ENCODE results near the gene RNF167.
"Not testable (repeated sequence)": the region's sequence is repeated elsewhere in the genome, so short reads cannot be mapped to it uniquely, and the experiment has no call there.

Gene RNF167

DNA sequence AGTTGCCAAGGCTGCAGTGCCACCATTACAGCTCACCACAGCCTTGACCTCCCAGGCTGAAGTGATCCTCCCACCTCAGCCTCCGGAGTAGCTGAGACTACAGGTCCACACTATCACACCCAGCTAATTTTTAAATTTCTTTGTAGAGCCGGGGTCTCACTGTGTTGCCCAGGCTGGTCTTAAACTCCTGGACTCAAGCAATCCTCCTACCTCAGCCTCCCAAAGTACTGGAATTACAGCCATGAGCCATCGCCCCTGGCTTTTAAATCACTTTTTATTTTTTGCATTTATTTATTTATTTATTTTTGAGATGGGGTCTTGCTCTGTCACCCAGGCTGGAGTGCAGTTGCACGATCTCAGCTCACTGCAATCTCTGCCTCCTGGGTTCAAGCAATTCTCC lies 25.5 kb upstream of the RNF167 start:
- H3K27ac ChIP-seq (ENCODE audit: insufficient read depth in 1 of 2, low read depth in 1 of 2, low read length in 2 of 2, poor library complexity in 1 of 2, severe bottlenecking in 2 of 2); H3K9me3 ChIP-seq (ENCODE audit: control extremely low read depth in 1 of 5, control insufficient read depth in 4 of 5, insufficient read depth in 2 of 5, low read depth in 1 of 5, low read length in 4 of 5); H3K4me3 ChIP-seq (ENCODE audit: control insufficient read depth in 1 of 7, extremely low read depth in 1 of 7, insufficient read depth in 4 of 7, low read depth in 2 of 7, low read length in 6 of 7); H3K4me1 ChIP-seq (ENCODE audit: control extremely low read depth in 1 of 4, control insufficient read depth in 4 of 4, insufficient read depth in 4 of 4, low read length in 3 of 4); DNase-seq; H3K27me3 ChIP-seq (replicated peaks in 2 of 5; ENCODE audit: control insufficient read depth in 4 of 5, insufficient read depth in 5 of 5, low read length in 4 of 5); H3K36me3 ChIP-seq (ENCODE audit: control insufficient read depth in 4 of 4, insufficient read depth in 4 of 4, low read length in 3 of 4); POLR2A ChIA-PET: not testable (repeated sequence)
- CTCF ChIA-PET: interaction anchor here (0.8 to 2.5 kb wide), 5 partner anchors 12 to 66 kb away, joined by 3 to 7 read pairs (median 3); partner anchors contain the start of genes CHRNE, GP1BA and SLC25A11
- WGBS (ENCODE audit: insufficient coverage): no CpG with 5 or more reads among the region's 4 CpGs

DNA sequence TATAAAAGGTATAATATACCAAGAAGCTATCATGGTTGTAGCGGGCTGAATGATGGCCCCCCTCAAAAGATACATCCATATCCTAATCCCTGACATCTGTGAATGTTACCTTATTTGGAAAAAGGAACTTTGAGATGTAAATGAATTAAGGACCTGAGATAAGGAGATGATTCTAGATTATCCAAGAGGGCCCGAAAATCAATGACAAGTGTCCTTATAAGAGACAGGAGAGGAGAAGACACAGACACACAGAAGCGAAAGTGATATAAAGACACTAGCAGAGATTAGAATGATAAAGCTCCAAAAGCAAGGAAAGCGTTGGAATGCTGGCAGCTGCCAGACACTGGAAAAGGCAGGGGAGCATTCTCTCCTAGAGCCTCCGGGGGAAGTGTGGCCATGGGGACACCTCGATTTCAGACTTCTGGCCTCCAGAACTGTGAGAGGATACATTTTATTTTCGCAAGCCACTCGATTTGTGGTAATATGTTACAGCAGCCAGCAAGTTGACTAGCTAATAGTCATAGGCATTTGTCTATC lies 20.5 kb upstream of the RNF167 start:
- peaks cover 0 to 7% (median 0%) of the 10 kb centered on the region in 4 experiments for H3K4me1 ChIP-seq (ENCODE audit: control extremely low read depth in 1 of 4, control insufficient read depth in 4 of 4, insufficient read depth in 4 of 4, low read length in 3 of 4)
- no peaks in the 10 kb centered on the region for H3K9me3 ChIP-seq (ENCODE audit: control extremely low read depth in 1 of 5, control insufficient read depth in 4 of 5, insufficient read depth in 2 of 5, low read depth in 1 of 5, low read length in 4 of 5)
- no peaks in the 10 kb centered on the region for H3K36me3 ChIP-seq (ENCODE audit: control insufficient read depth in 4 of 4, insufficient read depth in 4 of 4, low read length in 3 of 4)
- H3K27ac ChIP-seq (ENCODE audit: insufficient read depth in 1 of 2, low read depth in 1 of 2, low read length in 2 of 2, poor library complexity in 1 of 2, severe bottlenecking in 2 of 2): no peak overlapping the region
- no peak overlapping the region for H3K4me3 ChIP-seq (ENCODE audit: control insufficient read depth in 1 of 7, extremely low read depth in 1 of 7, insufficient read depth in 4 of 7, low read depth in 2 of 7, low read length in 6 of 7)
- CTCF ChIA-PET: interaction anchor here (0.9 to 2.4 kb wide), 4 partner anchors 10 to 100 kb away, joined by 3 to 7 read pairs (median 3); partner anchors contain the start of genes RNF167 and SLC25A11
- POLR2A ChIA-PET: no interaction called here
- H3K27me3 ChIP-seq (replicated peaks in 2 of 5; ENCODE audit: control insufficient read depth in 4 of 5, insufficient read depth in 5 of 5, low read length in 4 of 5): no peaks in the 10 kb centered on the region
- no peak for DNase-seq
- WGBS (ENCODE audit: insufficient coverage): 94% methylated on average over 5 of the region's 8 CpGs

DNA sequence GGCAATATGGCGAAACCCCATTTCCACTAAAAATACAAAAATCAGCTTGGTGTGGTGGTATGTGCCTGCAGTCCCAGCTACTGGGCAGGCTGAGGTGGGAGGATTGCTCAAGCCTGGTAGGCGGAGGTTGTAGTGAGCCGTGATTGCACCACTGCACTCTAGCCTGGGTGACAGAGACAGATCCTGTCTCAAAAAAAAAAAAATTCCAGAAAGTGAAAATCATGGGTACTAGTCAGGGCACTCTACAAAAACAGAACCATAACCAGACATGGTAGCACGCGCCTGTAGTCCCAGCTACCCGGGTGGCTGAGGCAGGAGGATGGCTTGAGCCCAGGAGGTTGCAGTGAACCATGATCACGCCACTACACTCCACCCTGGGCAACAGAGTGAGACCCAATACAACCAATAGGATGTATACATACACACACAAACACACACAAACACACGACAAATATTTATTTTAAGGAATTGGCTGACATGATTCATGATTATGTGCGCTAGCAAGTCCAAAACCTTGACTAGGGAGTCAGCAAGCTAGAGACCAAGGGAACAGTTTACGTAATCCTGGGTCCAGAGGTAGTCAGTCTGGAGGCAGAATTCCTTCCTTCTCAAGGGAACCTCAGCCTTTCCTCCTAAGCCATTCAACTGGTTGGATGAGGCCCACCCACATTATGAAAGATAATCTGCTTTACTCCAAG lies 19.6 kb upstream of the RNF167 start:
- Histone ChIP-seq H3K36me3 (ENCODE audit: control insufficient read depth in 4 of 4, insufficient read depth in 4 of 4, low read length in 3 of 4) (no peaks in the 10 kb centered on the region), H3K4me1 (ENCODE audit: control extremely low read depth in 1 of 4, control insufficient read depth in 4 of 4, insufficient read depth in 4 of 4, low read length in 3 of 4) (peaks cover 0 to 7% (median 0%) of the 10 kb centered on the region in 4 experiments), H3K9me3 (ENCODE audit: control extremely low read depth in 1 of 5, control insufficient read depth in 4 of 5, insufficient read depth in 2 of 5, low read depth in 1 of 5, low read length in 4 of 5) (no peaks in the 10 kb centered on the region), H3K4me3 (ENCODE audit: control insufficient read depth in 1 of 7, extremely low read depth in 1 of 7, insufficient read depth in 4 of 7, low read depth in 2 of 7, low read length in 6 of 7) (no peak overlapping the region), H3K27me3 (replicated peaks in 2 of 5; ENCODE audit: control insufficient read depth in 4 of 5, insufficient read depth in 5 of 5, low read length in 4 of 5) (no peaks in the 10 kb centered on the region), H3K27ac (ENCODE audit: insufficient read depth in 1 of 2, low read depth in 1 of 2, low read length in 2 of 2, poor library complexity in 1 of 2, severe bottlenecking in 2 of 2) (no peak overlapping the region)
- 93% methylated on average over 2 of the region's 10 CpGs for WGBS (ENCODE audit: insufficient coverage)
- CTCF ChIA-PET: interaction anchor here (1.0 to 1.4 kb wide), 2 partner anchors 12 to 100 kb away, joined by 3 read pairs; no protein-coding TSS in a partner anchor
- DNase-seq: no peak
- POLR2A ChIA-PET: interaction anchor here (0.6 kb wide), 1 partner anchor 74 kb away, joined by 3 read pairs; no protein-coding TSS in a partner anchor

DNA sequence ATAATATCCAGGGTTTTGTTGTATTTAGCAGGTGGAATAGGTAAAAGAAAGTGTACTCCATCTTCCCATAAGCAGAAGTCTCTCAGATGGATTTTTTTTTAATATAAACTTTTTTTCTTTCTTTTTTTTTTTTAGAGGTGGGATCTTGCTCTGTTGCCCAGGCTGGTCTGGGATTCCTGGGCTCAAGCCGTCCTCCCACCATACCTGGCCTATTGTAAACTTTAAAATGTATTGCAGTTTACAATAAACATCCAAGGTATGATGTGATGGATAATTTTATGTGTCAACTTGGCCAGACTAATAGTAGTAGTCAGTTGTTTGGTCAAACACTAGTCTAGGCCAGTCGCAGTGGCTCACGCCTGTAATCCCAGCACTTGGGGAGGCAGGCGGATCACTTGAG lies 18.7 kb upstream of the RNF167 start:
- H3K9me3 ChIP-seq (ENCODE audit: control extremely low read depth in 1 of 5, control insufficient read depth in 4 of 5, insufficient read depth in 2 of 5, low read depth in 1 of 5, low read length in 4 of 5): no peaks in the 10 kb centered on the region
- H3K4me1 ChIP-seq (ENCODE audit: control extremely low read depth in 1 of 4, control insufficient read depth in 4 of 4, insufficient read depth in 4 of 4, low read length in 3 of 4): peaks cover 0 to 7% (median 0%) of the 10 kb centered on the region in 4 experiments
- H3K27ac ChIP-seq (ENCODE audit: insufficient read depth in 1 of 2, low read depth in 1 of 2, low read length in 2 of 2, poor library complexity in 1 of 2, severe bottlenecking in 2 of 2): no peak overlapping the region
- WGBS (ENCODE audit: insufficient coverage): no CpG with 5 or more reads among the region's 4 CpGs
- H3K27me3 ChIP-seq (replicated peaks in 2 of 5; ENCODE audit: control insufficient read depth in 4 of 5, insufficient read depth in 5 of 5, low read length in 4 of 5): no peaks in the 10 kb centered on the region
- ChIA-PET CTCF (interaction anchor here (1.0 kb wide), 1 partner anchor 13 kb away, joined by 3 read pairs; no protein-coding TSS in a partner anchor), POLR2A (no interaction called here)
- H3K36me3 ChIP-seq (ENCODE audit: control insufficient read depth in 4 of 4, insufficient read depth in 4 of 4, low read length in 3 of 4): no peaks in the 10 kb centered on the region
- no peak for DNase-seq
- H3K4me3 ChIP-seq (ENCODE audit: control insufficient read depth in 1 of 7, extremely low read depth in 1 of 7, insufficient read depth in 4 of 7, low read depth in 2 of 7, low read length in 6 of 7): no peak overlapping the region

DNA sequence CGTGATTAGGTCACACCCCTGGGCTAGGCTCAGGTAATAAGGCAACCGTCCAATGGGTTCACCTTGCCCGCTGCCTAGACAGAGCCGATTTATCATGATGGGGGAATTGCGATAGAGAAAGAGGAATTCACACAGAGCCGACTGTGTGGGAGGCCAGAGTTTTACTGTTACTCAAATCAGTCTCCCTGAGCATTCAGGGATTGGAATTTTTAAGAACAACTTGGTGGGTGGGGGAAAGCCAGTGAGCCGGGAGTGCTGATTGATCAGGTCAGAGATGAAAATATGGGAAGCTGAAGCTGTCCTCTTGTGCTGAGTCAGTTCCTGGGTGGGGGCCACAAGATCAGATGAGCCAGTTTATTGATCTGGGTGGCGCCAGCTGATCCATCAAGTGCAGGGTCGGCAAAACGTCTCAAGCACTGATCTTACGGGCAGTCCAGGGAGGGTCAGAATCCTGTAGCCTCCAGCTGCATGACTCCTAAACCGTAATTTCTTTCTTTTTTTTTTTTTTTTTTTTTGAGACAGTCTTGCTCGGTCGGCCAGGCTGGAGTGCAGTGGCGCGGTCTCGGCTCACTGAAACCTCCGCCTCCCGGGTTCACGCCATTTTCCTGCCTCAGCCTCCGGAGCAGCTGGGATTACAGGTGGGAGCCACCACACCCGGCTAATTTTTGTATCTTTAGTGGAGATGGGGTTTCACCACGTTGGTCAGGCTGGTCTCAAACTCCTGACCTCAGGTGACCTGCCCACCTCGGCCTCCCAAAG lies 13.3 kb upstream of the RNF167 start:
- POLR2A ChIA-PET; H3K27me3 ChIP-seq (replicated peaks in 2 of 5; ENCODE audit: control insufficient read depth in 4 of 5, insufficient read depth in 5 of 5, low read length in 4 of 5); H3K9me3 ChIP-seq (ENCODE audit: control extremely low read depth in 1 of 5, control insufficient read depth in 4 of 5, insufficient read depth in 2 of 5, low read depth in 1 of 5, low read length in 4 of 5); DNase-seq; H3K36me3 ChIP-seq (ENCODE audit: control insufficient read depth in 4 of 4, insufficient read depth in 4 of 4, low read length in 3 of 4); H3K4me3 ChIP-seq (ENCODE audit: control insufficient read depth in 1 of 7, extremely low read depth in 1 of 7, insufficient read depth in 4 of 7, low read depth in 2 of 7, low read length in 6 of 7); H3K27ac ChIP-seq (ENCODE audit: insufficient read depth in 1 of 2, low read depth in 1 of 2, low read length in 2 of 2, poor library complexity in 1 of 2, severe bottlenecking in 2 of 2): not testable (repeated sequence)
- CTCF ChIA-PET: interaction anchor here (0.9 to 1.7 kb wide), 2 partner anchors 14 to 18 kb away, joined by 4 to 7 read pairs; no protein-coding TSS in a partner anchor
- WGBS (ENCODE audit: insufficient coverage): 95% methylated on average over 20 of the region's 24 CpGs
- H3K4me1 ChIP-seq (ENCODE audit: control extremely low read depth in 1 of 4, control insufficient read depth in 4 of 4, insufficient read depth in 4 of 4, low read length in 3 of 4): peaks cover 0 to 11% (median 5%) of the 10 kb centered on the region in 4 experiments

DNA sequence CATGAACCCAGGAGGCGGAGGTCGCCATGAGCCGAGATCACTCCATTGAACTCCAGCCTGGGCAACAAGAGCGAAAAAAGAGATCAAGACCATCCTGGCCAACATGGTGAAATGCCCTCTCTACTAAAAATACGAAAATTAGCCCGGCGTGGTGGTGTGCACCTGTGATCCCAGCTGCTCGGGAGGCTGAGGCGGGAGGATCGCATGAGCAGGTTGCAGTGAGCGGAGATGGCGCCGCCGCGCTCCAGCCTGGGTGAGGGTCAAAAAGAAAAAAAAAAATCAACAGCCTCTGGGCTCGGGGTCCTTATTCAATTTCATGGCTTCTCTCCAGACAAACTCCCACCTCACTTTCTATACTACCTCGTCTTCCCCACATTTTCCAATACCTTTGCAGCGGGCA lies 11.2 kb upstream of the RNF167 start:
- no peak for DNase-seq
- Histone ChIP-seq H3K27ac (ENCODE audit: insufficient read depth in 1 of 2, low read depth in 1 of 2, low read length in 2 of 2, poor library complexity in 1 of 2, severe bottlenecking in 2 of 2) (no peak overlapping the region), H3K9me3 (ENCODE audit: control extremely low read depth in 1 of 5, control insufficient read depth in 4 of 5, insufficient read depth in 2 of 5, low read depth in 1 of 5, low read length in 4 of 5) (no peaks in the 10 kb centered on the region), H3K36me3 (ENCODE audit: control insufficient read depth in 4 of 4, insufficient read depth in 4 of 4, low read length in 3 of 4) (no peaks in the 10 kb centered on the region), H3K27me3 (replicated peaks in 2 of 5; ENCODE audit: control insufficient read depth in 4 of 5, insufficient read depth in 5 of 5, low read length in 4 of 5) (no peaks in the 10 kb centered on the region), H3K4me1 (ENCODE audit: control extremely low read depth in 1 of 4, control insufficient read depth in 4 of 4, insufficient read depth in 4 of 4, low read length in 3 of 4) (peaks cover 0 to 31% (median 22%) of the 10 kb centered on the region in 4 experiments), H3K4me3 (ENCODE audit: control insufficient read depth in 1 of 7, extremely low read depth in 1 of 7, insufficient read depth in 4 of 7, low read depth in 2 of 7, low read length in 6 of 7) (no peak overlapping the region)
- ChIA-PET POLR2A (no interaction called here), CTCF (interaction anchor here (1.3 kb wide), 1 partner anchor 20 kb away, joined by 5 read pairs; no protein-coding TSS in a partner anchor)
- WGBS (ENCODE audit: insufficient coverage): 96% methylated on average over 14 of the region's 18 CpGs

Measured in common myeloid progenitor, CD34-positive (primary cell).